Measurements from ENCODE around the gene OR2H2. TPM values are rescaled to one million over a fixed set of nuclear protein-coding genes. Genes with fewer than 3 reads are reported as not detected.

The OR2H2 gene
- total RNA-seq, 5 donors from 2014 or later (not counting 1 experiment from before 2014, with no cell fraction given), result not detected

DNA sequence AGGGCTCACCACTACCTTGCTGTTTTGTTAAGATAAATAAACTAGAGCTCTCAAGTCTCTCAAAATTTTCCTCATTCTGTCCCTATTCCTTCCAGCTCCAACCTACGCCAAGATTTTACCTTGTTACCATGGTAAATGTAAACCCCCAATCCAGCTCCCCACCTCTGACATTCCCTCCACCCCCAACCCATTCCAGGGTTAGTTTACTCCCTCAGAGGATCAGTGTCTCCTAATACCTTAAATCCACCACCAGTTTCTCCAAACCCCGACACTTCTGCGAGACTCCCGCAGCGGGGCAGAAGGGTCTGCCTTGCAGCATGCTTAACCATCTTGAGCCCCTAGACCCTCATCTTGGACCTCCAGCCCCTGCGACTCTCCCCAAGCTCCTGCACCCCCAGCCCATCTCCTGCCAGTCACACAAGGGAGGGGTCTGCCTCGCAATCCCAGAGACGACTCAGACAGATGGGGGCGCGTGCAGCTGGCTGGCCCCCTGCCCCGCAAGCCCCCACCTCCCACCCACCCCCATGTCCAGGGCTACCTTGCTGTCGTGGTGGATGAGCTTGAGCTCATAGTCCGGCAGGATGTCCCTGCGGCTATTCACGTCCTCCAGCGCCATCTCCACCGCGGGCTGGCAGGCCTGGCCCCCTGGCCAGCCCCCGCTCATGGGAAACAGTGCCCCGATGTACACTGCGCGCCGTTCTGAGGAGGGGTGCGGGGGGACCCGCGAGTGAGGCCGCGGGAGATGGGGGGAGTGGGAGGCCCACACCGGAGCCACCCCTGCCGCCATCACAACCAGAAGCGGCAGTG is 42.2 kb downstream of the OR2H2 start:
- ChIA-PET POLR2A (interaction anchor here in 1 of 2 donors (0.5 kb wide), 1 partner anchor 34 kb away, joined by 3 read pairs; no protein-coding TSS in a partner anchor), CTCF (interaction anchor here in 1 of 2 donors (0.5 to 2.5 kb wide), 6 partner anchors 19 to 1909 kb away, joined by 3 to 5 read pairs (median 4); no protein-coding TSS in a partner anchor)
- DNase-seq (no peak), ATAC-seq (replicated peaks in 1 of 4) (no peak)
- H3K4me3 ChIP-seq (ENCODE audit: control insufficient read depth in 1 of 2, extremely low read depth in 1 of 2, low read length in 1 of 2), result peak overlapping the region; percentile 50 to 79
- WGBS (ENCODE audit: insufficient coverage), result 43% methylated on average over 19 of the region's 31 CpGs
- H3K36me3 Mint-ChIP-seq, result peaks cover 4% of the 10 kb centered on the region
- H3K27ac ChIP-seq (ENCODE audit: low read length), result peak overlapping the region; percentile 62
- H3K27me3 Mint-ChIP-seq, result peaks cover 0 to 2% of the 10 kb centered on the region in 2 donors
- H3K4me1 ChIP-seq (ENCODE audit: control insufficient read depth in 1 of 2, extremely low read depth in 1 of 2, insufficient read depth in 2 of 2, low read length in 2 of 2), result peaks cover 18 to 37% of the 10 kb centered on the region in 2 experiments
- no peaks in the 10 kb centered on the region for H3K9me3 ChIP-seq
- H3K4me1 Mint-ChIP-seq, result peaks cover 37 to 60% (median 41%) of the 10 kb centered on the region in 3 donors
- H3K27me3 ChIP-seq (replicated peaks in 1 of 2; ENCODE audit: control insufficient read depth in 2 of 2, extremely low read depth in 1 of 2, insufficient read depth in 2 of 2, low read length in 1 of 2), result peaks cover 0 to 12% of the 10 kb centered on the region in 2 experiments
- no peaks in the 10 kb centered on the region for H3K9me3 Mint-ChIP-seq
- H3K4me3 Mint-ChIP-seq, result peak overlapping the region; percentile 70 to 89 (median 73)
- no peaks in the 10 kb centered on the region for H3K36me3 ChIP-seq (ENCODE audit: control insufficient read depth in 2 of 2, extremely low read depth in 1 of 2, insufficient read depth in 1 of 2, low read length in 1 of 2)
- peak overlapping the region; percentile 29 to 84 for H3K27ac Mint-ChIP-seq

- H3K4me1 Mint-ChIP-seq, result peaks cover 38 to 62% (median 42%) of the 10 kb centered on the region in 3 donors
- POLR2A ChIA-PET, result no interaction called here
Observed at GRCh38 chr6:29627755-29628418, 43.0 kb downstream of the OR2H2 start.

DNA sequence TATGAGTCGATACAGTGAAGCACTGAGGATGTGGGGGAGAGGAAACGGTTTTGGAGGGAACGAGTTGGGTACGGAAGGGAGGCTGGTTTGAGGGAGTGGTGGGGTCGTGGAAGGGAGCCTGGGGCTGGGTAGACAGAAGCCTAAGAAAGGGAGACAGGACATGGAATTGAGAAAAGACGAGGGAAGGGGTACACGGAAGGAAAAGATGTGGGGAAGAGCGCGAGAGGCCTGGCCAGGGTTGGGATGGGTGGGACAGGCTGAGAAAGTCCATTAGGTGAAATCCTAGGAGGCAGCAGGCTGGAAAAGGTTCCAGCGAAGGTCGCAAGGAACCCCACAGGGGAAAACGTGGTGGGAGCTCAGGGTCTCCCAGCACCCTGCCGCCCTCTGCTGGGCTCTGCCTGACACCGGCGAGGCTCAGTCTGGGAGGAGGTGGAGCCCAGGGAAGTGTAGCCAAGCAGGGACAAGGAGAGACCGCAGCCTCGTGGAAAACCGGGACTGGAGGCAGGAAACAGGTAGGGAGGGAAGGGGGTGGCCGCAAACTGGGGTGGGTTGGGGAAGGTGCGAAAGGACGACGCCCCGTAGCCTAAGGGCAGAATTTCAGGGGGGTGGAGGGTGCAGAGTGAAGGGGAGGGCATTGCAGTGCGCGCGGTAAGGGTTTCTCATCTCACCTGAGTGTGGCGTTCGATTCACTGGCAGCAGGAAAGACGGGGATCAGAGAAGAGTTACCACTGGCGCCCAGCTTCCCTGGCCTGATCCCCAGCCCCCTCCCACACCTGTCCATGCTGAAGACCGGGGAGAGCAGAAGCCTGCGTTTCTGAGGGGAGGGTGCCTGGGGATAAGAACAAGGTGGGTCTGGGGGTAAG is 43.7 kb downstream of the OR2H2 start:
- no peaks in the 10 kb centered on the region for H3K36me3 ChIP-seq (ENCODE audit: control insufficient read depth in 2 of 2, extremely low read depth in 1 of 2, insufficient read depth in 1 of 2, low read length in 1 of 2)
- ChIA-PET POLR2A (no interaction called here), CTCF (interaction anchor here in 1 of 2 donors (0.7 to 3.1 kb wide), 5 partner anchors 14 to 1934 kb away, joined by 4 to 12 read pairs (median 4); no protein-coding TSS in a partner anchor)
- H3K4me3 Mint-ChIP-seq, result peak overlapping the region; percentile 83 to 89 (median 86)
- peak overlapping the region; percentile 40 to 56 for H3K27ac Mint-ChIP-seq
- no peaks in the 10 kb centered on the region for H3K9me3 Mint-ChIP-seq
- no peaks in the 10 kb centered on the region for H3K9me3 ChIP-seq
- H3K27ac ChIP-seq (ENCODE audit: low read length), result no peak overlapping the region
- under 1% methylated on average over 25 of the region's 32 CpGs for WGBS (ENCODE audit: insufficient coverage)
- peaks cover 44 to 66% (median 47%) of the 10 kb centered on the region in 3 donors for H3K4me1 Mint-ChIP-seq
- peaks cover 18 to 44% of the 10 kb centered on the region in 2 experiments for H3K4me1 ChIP-seq (ENCODE audit: control insufficient read depth in 1 of 2, extremely low read depth in 1 of 2, insufficient read depth in 2 of 2, low read length in 2 of 2)
- H3K4me3 ChIP-seq (ENCODE audit: control insufficient read depth in 1 of 2, extremely low read depth in 1 of 2, low read length in 1 of 2), result peak overlapping the region; percentile 79 to 89
- peaks cover 0 to 2% of the 10 kb centered on the region in 2 donors for H3K27me3 Mint-ChIP-seq
- no peaks in the 10 kb centered on the region for H3K36me3 Mint-ChIP-seq
- peaks cover 0 to 14% of the 10 kb centered on the region in 2 experiments for H3K27me3 ChIP-seq (replicated peaks in 1 of 2; ENCODE audit: control insufficient read depth in 2 of 2, extremely low read depth in 1 of 2, insufficient read depth in 2 of 2, low read length in 1 of 2)
- ATAC-seq (replicated peaks in 1 of 4), result peak; percentile 35 to 48 (median 47)
- DNase-seq, result peak in 21 of 35 experiments; percentile 15 to 70 (median 37)

More at GRCh38 chr6:29627755-29628418, 43.0 kb downstream of the OR2H2 start:
- DNase-seq, result peak in 30 of 35 experiments; percentile 4 to 66 (median 35)
- Histone ChIP-seq H3K4me3 (ENCODE audit: control insufficient read depth in 1 of 2, extremely low read depth in 1 of 2, low read length in 1 of 2) (peak overlapping the region; percentile 79 to 89), H3K27me3 (replicated peaks in 1 of 2; ENCODE audit: control insufficient read depth in 2 of 2, extremely low read depth in 1 of 2, insufficient read depth in 2 of 2, low read length in 1 of 2) (peaks cover 0 to 14% of the 10 kb centered on the region in 2 experiments), H3K27ac (ENCODE audit: low read length) (peak overlapping the region; percentile 62), H3K9me3 (no peaks in the 10 kb centered on the region), H3K4me1 (ENCODE audit: control insufficient read depth in 1 of 2, extremely low read depth in 1 of 2, insufficient read depth in 2 of 2, low read length in 2 of 2) (peaks cover 18 to 39% of the 10 kb centered on the region in 2 experiments), H3K36me3 (ENCODE audit: control insufficient read depth in 2 of 2, extremely low read depth in 1 of 2, insufficient read depth in 1 of 2, low read length in 1 of 2) (no peaks in the 10 kb centered on the region)
- under 1% methylated on average over 27 of the region's 51 CpGs for WGBS (ENCODE audit: insufficient coverage)
- CTCF ChIA-PET, result interaction anchor here in 1 of 2 donors (0.6 to 3.1 kb wide), 8 partner anchors 15 to 1933 kb away, joined by 3 to 12 read pairs (median 4); no protein-coding TSS in a partner anchor
- H3K36me3 Mint-ChIP-seq, result peaks cover 4% of the 10 kb centered on the region
- H3K27ac Mint-ChIP-seq, result peak overlapping the region in 1 of 2 donors; percentile 56
- H3K27me3 Mint-ChIP-seq, result peaks cover 0 to 2% of the 10 kb centered on the region in 2 donors
- H3K4me3 Mint-ChIP-seq, result peak overlapping the region; percentile 83 to 89 (median 86)
- peak; percentile 6 to 18 (median 12) for ATAC-seq (replicated peaks in 1 of 4)
- no peaks in the 10 kb centered on the region for H3K9me3 Mint-ChIP-seq

GRCh38 chr6:29629571-29629970 is 44.6 kb downstream of the OR2H2 start:
- peaks cover 0 to 2% of the 10 kb centered on the region in 2 donors for H3K27me3 Mint-ChIP-seq
- H3K4me1 ChIP-seq (ENCODE audit: control insufficient read depth in 1 of 2, extremely low read depth in 1 of 2, insufficient read depth in 2 of 2, low read length in 2 of 2), result peaks cover 18 to 47% of the 10 kb centered on the region in 2 experiments
- no peaks in the 10 kb centered on the region for H3K36me3 Mint-ChIP-seq
- no peaks in the 10 kb centered on the region for H3K9me3 Mint-ChIP-seq
- WGBS (ENCODE audit: insufficient coverage), result no CpG with 5 or more reads among the region's 2 CpGs
- H3K27me3 ChIP-seq (replicated peaks in 1 of 2; ENCODE audit: control insufficient read depth in 2 of 2, extremely low read depth in 1 of 2, insufficient read depth in 2 of 2, low read length in 1 of 2), result peaks cover 0 to 14% of the 10 kb centered on the region in 2 experiments
- H3K4me3 ChIP-seq (ENCODE audit: control insufficient read depth in 1 of 2, extremely low read depth in 1 of 2, low read length in 1 of 2), result no peak overlapping the region
- ChIA-PET POLR2A (no interaction called here), CTCF (interaction anchor here (0.6 to 3.1 kb wide), 3 partner anchors 21 to 25 kb away, joined by 4 to 12 read pairs (median 5); no protein-coding TSS in a partner anchor)
- ATAC-seq (replicated peaks in 1 of 4) (no peak), DNase-seq (no peak)
- peak overlapping the region in 2 of 3 donors; percentile 83 to 89 for H3K4me3 Mint-ChIP-seq
- no peak overlapping the region for H3K27ac Mint-ChIP-seq
- H3K9me3 ChIP-seq, result no peaks in the 10 kb centered on the region
- H3K36me3 ChIP-seq (ENCODE audit: control insufficient read depth in 2 of 2, extremely low read depth in 1 of 2, insufficient read depth in 1 of 2, low read length in 1 of 2), result no peaks in the 10 kb centered on the region
- peaks cover 53 to 75% (median 56%) of the 10 kb centered on the region in 3 donors for H3K4me1 Mint-ChIP-seq
- no peak overlapping the region for H3K27ac ChIP-seq (ENCODE audit: low read length)

GRCh38 chr6:29630315-29630714 is 45.4 kb downstream of the OR2H2 start:
- POLR2A ChIA-PET, result no interaction called here
- H3K4me1 Mint-ChIP-seq, result peaks cover 54 to 74% (median 57%) of the 10 kb centered on the region in 3 donors
- 100% methylated on average over 1 of the region's 9 CpGs for WGBS (ENCODE audit: insufficient coverage)

More at GRCh38 chr6:29630315-29630714, 45.4 kb downstream of the OR2H2 start:
- CTCF ChIA-PET, result interaction anchor here (0.6 to 3.1 kb wide), 2 partner anchors 20 to 24 kb away, joined by 4 to 12 read pairs; no protein-coding TSS in a partner anchor
- DNase-seq, result no peak
- no peak for ATAC-seq (replicated peaks in 1 of 4)
- H3K36me3 Mint-ChIP-seq, result no peaks in the 10 kb centered on the region
- H3K27ac ChIP-seq (ENCODE audit: low read length), result no peak overlapping the region
- peaks cover 0 to 2% of the 10 kb centered on the region in 2 donors for H3K27me3 Mint-ChIP-seq
- no peaks in the 10 kb centered on the region for H3K9me3 ChIP-seq
- H3K4me3 Mint-ChIP-seq, result peak overlapping the region in 1 of 3 donors; percentile 95
- no peaks in the 10 kb centered on the region for H3K9me3 Mint-ChIP-seq
- no peak overlapping the region for H3K4me3 ChIP-seq (ENCODE audit: control insufficient read depth in 1 of 2, extremely low read depth in 1 of 2, low read length in 1 of 2)
- peaks cover 0 to 14% of the 10 kb centered on the region in 2 experiments for H3K27me3 ChIP-seq (replicated peaks in 1 of 2; ENCODE audit: control insufficient read depth in 2 of 2, extremely low read depth in 1 of 2, insufficient read depth in 2 of 2, low read length in 1 of 2)
- H3K36me3 ChIP-seq (ENCODE audit: control insufficient read depth in 2 of 2, extremely low read depth in 1 of 2, insufficient read depth in 1 of 2, low read length in 1 of 2), result no peaks in the 10 kb centered on the region
- no peak overlapping the region for H3K27ac Mint-ChIP-seq
- H3K4me1 ChIP-seq (ENCODE audit: control insufficient read depth in 1 of 2, extremely low read depth in 1 of 2, insufficient read depth in 2 of 2, low read length in 2 of 2), result peaks cover 18 to 47% of the 10 kb centered on the region in 2 experiments

Measured in T-cell (primary cell).